Breast epithelium (tissue), 3 donors: Measurements from ENCODE around the gene MARCHF7.

ENCODE experiments used
- POLR2A ChIP-seq: fragments of 450-650 bp; IDR thresholded peaks from one replicate; pipeline ENCODE4 v1.6.1; 2016; ENCODE audit warnings: antibody characterized with exemption, mild to moderate bottlenecking, moderate library complexity
- TF ChIP-seq, protein P1 (sequence below), 3 donors: fragments of 450-650 bp; IDR thresholded peaks; one replicate each; pipeline ENCODE4 v1.5.1; 2016 to 2017; ENCODE audit warnings: antibody characterized with exemption in 3 of 3, mild to moderate bottlenecking in 3 of 3, moderate library complexity in 3 of 3

- TF ChIP-seq, protein P1, sequence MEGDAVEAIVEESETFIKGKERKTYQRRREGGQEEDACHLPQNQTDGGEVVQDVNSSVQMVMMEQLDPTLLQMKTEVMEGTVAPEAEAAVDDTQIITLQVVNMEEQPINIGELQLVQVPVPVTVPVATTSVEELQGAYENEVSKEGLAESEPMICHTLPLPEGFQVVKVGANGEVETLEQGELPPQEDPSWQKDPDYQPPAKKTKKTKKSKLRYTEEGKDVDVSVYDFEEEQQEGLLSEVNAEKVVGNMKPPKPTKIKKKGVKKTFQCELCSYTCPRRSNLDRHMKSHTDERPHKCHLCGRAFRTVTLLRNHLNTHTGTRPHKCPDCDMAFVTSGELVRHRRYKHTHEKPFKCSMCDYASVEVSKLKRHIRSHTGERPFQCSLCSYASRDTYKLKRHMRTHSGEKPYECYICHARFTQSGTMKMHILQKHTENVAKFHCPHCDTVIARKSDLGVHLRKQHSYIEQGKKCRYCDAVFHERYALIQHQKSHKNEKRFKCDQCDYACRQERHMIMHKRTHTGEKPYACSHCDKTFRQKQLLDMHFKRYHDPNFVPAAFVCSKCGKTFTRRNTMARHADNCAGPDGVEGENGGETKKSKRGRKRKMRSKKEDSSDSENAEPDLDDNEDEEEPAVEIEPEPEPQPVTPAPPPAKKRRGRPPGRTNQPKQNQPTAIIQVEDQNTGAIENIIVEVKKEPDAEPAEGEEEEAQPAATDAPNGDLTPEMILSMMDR (IDR thresholded peaks at IDR 0.05), result no peak
- no peak for TF ChIP-seq POLR2A
Observed at GRCh38 chr2:159683817-159684216, 28.5 kb upstream of the MARCHF7 start.
